K562 (cell line): ENCODE results near the gene HMCN2. TPM values are rescaled to one million over a fixed set of nuclear protein-coding genes. Genes with fewer than 3 reads are reported as not detected.

Source experiments
- CC2D1A ChIP-seq: fragments of 450-650 bp; IDR thresholded peaks from 2 replicates; pipeline ENCODE4 v1.6.1; 2017; ENCODE audit warnings: mild to moderate bottlenecking
- CCNT2 ChIP-seq: IDR thresholded peaks from 2 replicates; pipeline ENCODE4 v1.6.1; 2011; ENCODE audit warnings: borderline replicate concordance, low read depth, mild to moderate bottlenecking, moderate library complexity, mixed read lengths, low read length; ENCODE audit not compliant: insufficient read length; ENCODE audit errors: extremely low read depth
- CTBP1 ChIP-seq: fragments of 450-650 bp; IDR thresholded peaks from 2 replicates; pipeline ENCODE4 v1.6.1; 2016; ENCODE audit warnings: borderline replicate concordance
- CXXC5 ChIP-seq: fragments of 250-450 bp; sonication (Bioruptor Pico); IDR thresholded peaks from 2 replicates; pipeline ENCODE4 v1.8.0; 2022; ENCODE audit warnings: inconsistent platforms, mild to moderate bottlenecking, moderate library complexity
- HMBOX1 ChIP-seq: sonication (generic); IDR thresholded peaks from 2 replicates; pipeline ENCODE4 v1.6.1; 2016
- KLF1 ChIP-seq: fragments of 450-650 bp; IDR thresholded peaks from 2 replicates; pipeline ENCODE4 v1.6.1; 2016; ENCODE audit warnings: missing genetic modification characterization, missing compliant biosample characterization
- MYNN ChIP-seq, 2 experiments: sonication (generic); formaldehyde crosslinking in 1 of 2; IDR thresholded peaks; 2 replicates each; pipeline versions ENCODE4 v1.5.0 to v1.6.1; 2016 to 2020; ENCODE audit warnings: antibody characterized with exemption in 1 of 2, missing genetic modification reagents in 1 of 2
- NONO ChIP-seq, 2 experiments: fragments of 200-400 bp in 1 of 2; fragments of 450-650 bp in 1 of 2; formaldehyde crosslinking in 1 of 2; IDR thresholded peaks; 2 replicates each; pipeline ENCODE4 v1.6.1; 2017; ENCODE audit warnings: low read depth in 2 of 2, mild to moderate bottlenecking in 2 of 2, moderate library complexity in 2 of 2, low read length in 1 of 2
- NR1H2 ChIP-seq: sonication (generic); formaldehyde crosslinking; IDR thresholded peaks from 2 replicates; pipeline ENCODE4 v1.4.0; 2020; ENCODE audit warnings: mild to moderate bottlenecking, missing genetic modification reagents
- NR3C1 ChIP-seq: sonication (generic); formaldehyde crosslinking; IDR thresholded peaks from 2 replicates; pipeline ENCODE4 v1.8.1; 2022; ENCODE audit warnings: missing genetic modification reagents
- PATZ1 ChIP-seq: fragments of 250-450 bp; sonication (Bioruptor Pico); IDR thresholded peaks from 2 replicates; pipeline ENCODE4 v1.5.0; 2020; ENCODE audit warnings: mild to moderate bottlenecking, borderline replicate concordance
- PBX2 ChIP-seq, 2 experiments: IDR thresholded peaks in 1 of 2; conservative IDR thresholded peaks in 1 of 2; 2 replicates each; pipeline ENCODE4 v1.6.1; 2016; ENCODE audit warnings: low read depth in 2 of 2, mild to moderate bottlenecking in 1 of 2, missing compliant biosample characterization in 1 of 2, missing genetic modification characterization in 1 of 2, moderate library complexity in 1 of 2
- PHB ChIP-seq: fragments of 250-450 bp; sonication (Bioruptor Pico); IDR thresholded peaks from 2 replicates; pipeline ENCODE4 v1.5.0; 2021
- SNIP1 ChIP-seq: fragments of 450-650 bp; IDR thresholded peaks from 2 replicates; pipeline ENCODE4 v1.7.1; 2017; ENCODE audit warnings: low read depth, mild to moderate bottlenecking
- TCF7 ChIP-seq: sonication (generic); IDR thresholded peaks from 2 replicates; pipeline ENCODE4 v1.6.1; 2016; ENCODE audit warnings: antibody characterized with exemption, borderline replicate concordance
- VEZF1 ChIP-seq: fragments of 200-800 bp; sonication (Bioruptor generic); IDR thresholded peaks from 2 replicates; pipeline ENCODE4 v1.6.1; 2017; ENCODE audit warnings: missing genetic modification characterization, missing compliant biosample characterization
- ZBTB9 ChIP-seq: fragments of 450-650 bp; formaldehyde crosslinking; IDR thresholded peaks from 2 replicates; pipeline ENCODE4 v1.4.0; 2020; ENCODE audit warnings: mild to moderate bottlenecking, moderate library complexity
- ZC3H8 ChIP-seq: fragments of 450-650 bp; IDR thresholded peaks from 2 replicates; pipeline ENCODE4 v1.6.1; 2017
- polyA plus RNA-seq, 8 experiments: library from polyadenylated mRNA; depleted of rRNA in 4 of 8; stranded (reverse) in 5 of 8; unstranded in 3 of 8; fragments of >200 nt; fragmentation: Nextera tagmentation in 2 of 8; fragmentation: Illumina TruSeq in 1 of 8; extraction: Ambion mirVana in 2 of 8; extraction: Trizol in 1 of 8; gene quantifications; 2 replicates each; pipeline versions ENCODE4 v1.2.1 to v1.2.3, GENCODE V29; 2011 to 2014; ENCODE audit warnings: inconsistent platforms in 1 of 8, missing spikeins in 1 of 8
- total RNA-seq, 7 experiments: library from RNA; depleted of rRNA in 6 of 7; stranded (reverse); fragments of >200 nt in 6 of 7; fragmentation: Illumina TruSeq in 2 of 7; extraction: Trizol in 2 of 7; gene quantifications; 2 replicates each; pipeline versions ENCODE4 v1.2.1 to v1.2.3, GENCODE V29; 2011 to 2021; ENCODE audit warnings: low replicate concordance in 1 of 7

Gene HMCN2
- total and polyA plus RNA-seq, 9 of the 15 experiments (the other 6 are each of a cell fraction or from before 2014, with no cell fraction given) = 0.01 TPM; not detected in 8

GRCh38 chr9:130368631-130369103 lies 103.1 kb downstream of the HMCN2 start (continued):
- TF ChIP-seq ZBTB9 (CRISPR knock-in tag) (no peak), SNIP1 (no peak), ZC3H8 (no peak), PHB (CRISPR knock-in tag) (no peak), NR3C1 (CRISPR knock-in tag) (no peak), PBX2 (CRISPR knock-in tag; IDR thresholded peaks at IDR 0.05; ENCODE audit: low read depth) (no peak), PBX2 (tag; conservative IDR thresholded peaks at IDR 0.05; ENCODE audit: low read depth) (peak; percentile 66), HMBOX1 (no peak), CCNT2 (no peak), CTBP1 (0 out of 2 replicates have a peak, but pooled peaks have one; percentile 29), TCF7 (no peak), KLF1 (tag) (peak; percentile 71; the same call in 1 of the 2 replicates), PATZ1 (CRISPR knock-in tag) (no peak), CC2D1A (peak; percentile 74), MYNN (IDR thresholded peaks at IDR 0.05) (no peak), MYNN (CRISPR knock-in tag; IDR thresholded peaks at IDR 0.05) (no peak), VEZF1 (CRISPR knock-in tag) (peak; percentile 32; the same call in 1 of the 2 replicates), NONO (IDR thresholded peaks at IDR 0.05; ENCODE audit: low read depth in 2 of 2, low read length in 1 of 2) (no peak), NR1H2 (CRISPR knock-in tag) (no peak), CXXC5 (CRISPR knock-in tag) (no peak)
